AG09309 (cell line): ENCODE data around the gene CHRNB1.

Experiments used
- DNase-seq: peaks from one replicate; pipeline ENCODE4 v3.0.0-alpha.2; 2010; ENCODE audit warnings: low read depth
- H3K4me3 ChIP-seq: 2 replicates; pipeline ENCODE4 v1.5.1; 2011; ENCODE audit warnings: mild to moderate bottlenecking, low read depth, low read length, moderate library complexity; ENCODE audit not compliant: control insufficient read depth
- CTCF ChIP-seq: IDR thresholded peaks from 2 replicates; pipeline ENCODE4 v1.5.1; 2011; ENCODE audit warnings: mild to moderate bottlenecking, low read depth, low read length, inconsistent platforms; ENCODE audit not compliant: insufficient read depth, control insufficient read depth; ENCODE audit errors: missing control alignments

Gene CHRNB1

GRCh38 chr17:7440113-7440833 is 4.6 kb upstream of the CHRNB1 start:
- no peak for DNase-seq
- peak overlapping the region; percentile 45 for H3K4me3 ChIP-seq
- no peak for TF ChIP-seq CTCF

- no peak overlapping the region; the same call in 1 of the 2 replicates for H3K4me3 ChIP-seq
- DNase-seq = no peak
- TF ChIP-seq CTCF = peak; percentile 11
Measured at GRCh38 chr17:7440834-7441195, 4.0 kb upstream of the CHRNB1 start.

- no peak for TF ChIP-seq CTCF
- no peak overlapping the region for H3K4me3 ChIP-seq
Measured at GRCh38 chr17:7441266-7441665, 3.6 kb upstream of the CHRNB1 start.

GRCh38 chr17:7442142-7442541 is 2.7 kb upstream of the CHRNB1 start:
- H3K4me3 ChIP-seq = no peak overlapping the region
- no peak for DNase-seq
- TF ChIP-seq CTCF = no peak

More at GRCh38 chr17:7441266-7441665, 3.6 kb upstream of the CHRNB1 start:
- no peak for DNase-seq

GRCh38 chr17:7443499-7444485 is 1.1 kb upstream of the CHRNB1 start:
- no peak for DNase-seq
- H3K4me3 ChIP-seq = no peak overlapping the region
- no peak for TF ChIP-seq CTCF

GRCh38 chr17:7445619-7445968 is 733 bp downstream of the CHRNB1 start:
- peak overlapping the region; percentile 45 for H3K4me3 ChIP-seq
- no peak for DNase-seq
- TF ChIP-seq CTCF = no peak
